ACHN (cell line): ENCODE measurements around the gene CASK.

Experiments used
- DNase-seq: peaks from one replicate; pipeline ENCODE4 v3.0.0-alpha.2; 2015
- in situ Hi-C: cut with HindIII; loops from 2 replicates; pipeline ENCODE4 v1.10.0; 2017; ENCODE audit warnings: low sequenced_read_pairs, low pct_ligation_motif_present, low pct_unique_long_range_greater_than_20kb

The CASK gene

GRCh38 chrX:41781500-41781899 is 141.9 kb downstream of the CASK start:
- peak; percentile 39 for DNase-seq
- in situ Hi-C loops, result no loop called here

- in situ Hi-C loops, result no loop called here
- DNase-seq, result no peak
These were observed 143.4 kb downstream of the CASK start for GRCh38 chrX:41779941-41780340.

- in situ Hi-C loops, result no loop called here
- peak; percentile 46 for DNase-seq
These were observed 144.3 kb downstream of the CASK start for GRCh38 chrX:41779030-41779564.

GRCh38 chrX:41761702-41762101 is 161.7 kb downstream of the CASK start:
- in situ Hi-C loops, result no loop called here
- no peak for DNase-seq

- in situ Hi-C loops, result no loop called here
- DNase-seq, result no peak
These were observed 162.2 kb downstream of the CASK start for GRCh38 chrX:41761169-41761568.

- in situ Hi-C loops, result no loop called here
These were observed 163.5 kb downstream of the CASK start for GRCh38 chrX:41759817-41760216.

GRCh38 chrX:41758401-41758800 is 165.0 kb downstream of the CASK start:
- DNase-seq, result no peak
- in situ Hi-C loops, result no loop called here

More at GRCh38 chrX:41759817-41760216, 163.5 kb downstream of the CASK start:
- peak; percentile 28 for DNase-seq

GRCh38 chrX:41750716-41751115 is 172.6 kb downstream of the CASK start:
- in situ Hi-C loops, result no loop called here
- DNase-seq, result no peak

GRCh38 chrX:41739871-41740270 is 183.5 kb downstream of the CASK start:
- in situ Hi-C loops, result no loop called here
- DNase-seq, result no peak

- no peak for DNase-seq
- in situ Hi-C loops, result no loop called here
These were observed 186.3 kb downstream of the CASK start for GRCh38 chrX:41737065-41737464.

- in situ Hi-C loops, result no loop called here
- DNase-seq, result peak; percentile 2
These were observed 188.8 kb downstream of the CASK start for GRCh38 chrX:41734530-41734929.

GRCh38 chrX:41733939-41734338 is 189.4 kb downstream of the CASK start:
- DNase-seq, result no peak
- in situ Hi-C loops, result no loop called here

GRCh38 chrX:41732260-41732659 is 191.1 kb downstream of the CASK start:
- no peak for DNase-seq
- in situ Hi-C loops, result no loop called here

- in situ Hi-C loops, result no loop called here
- no peak for DNase-seq
These were observed 193.3 kb downstream of the CASK start for GRCh38 chrX:41730081-41730480.

GRCh38 chrX:41728125-41728524 is 195.2 kb downstream of the CASK start:
- in situ Hi-C loops, result no loop called here
- no peak for DNase-seq

- in situ Hi-C loops, result no loop called here
- DNase-seq, result no peak
These were observed 199.5 kb downstream of the CASK start, which contains the start of gene GPR82 for GRCh38 chrX:41723826-41724225. Gene GPR82 (plus strand): TSS chrX:41724181. CDS start chrX:41727027, 2,846 bp downstream.

- in situ Hi-C loops, result no loop called here
- DNase-seq, result no peak
These were observed 200.3 kb downstream of the CASK start for GRCh38 chrX:41722816-41723618.

GRCh38 chrX:41722214-41722613 is 201.1 kb downstream of the CASK start:
- in situ Hi-C loops, result no loop called here
- no peak for DNase-seq

- no peak for DNase-seq
- in situ Hi-C loops, result no loop called here
These were observed 201.8 kb downstream of the CASK start for GRCh38 chrX:41721590-41721989.

GRCh38 chrX:41720125-41720779 is 203.1 kb downstream of the CASK start:
- in situ Hi-C loops, result no loop called here
- DNase-seq, result no peak
